ENCODE data around the gene MTCP1. TPM values are rescaled to one million over a fixed set of nuclear protein-coding genes. Genes with fewer than 3 reads are reported as not detected.

The MTCP1 gene
- total and polyA plus RNA-seq, 10 of the 15 experiments (the other 5 are each of a cell fraction or from before 2014, with no cell fraction given), result 16.6 to 74.0 (median 30.9) TPM

DNA sequence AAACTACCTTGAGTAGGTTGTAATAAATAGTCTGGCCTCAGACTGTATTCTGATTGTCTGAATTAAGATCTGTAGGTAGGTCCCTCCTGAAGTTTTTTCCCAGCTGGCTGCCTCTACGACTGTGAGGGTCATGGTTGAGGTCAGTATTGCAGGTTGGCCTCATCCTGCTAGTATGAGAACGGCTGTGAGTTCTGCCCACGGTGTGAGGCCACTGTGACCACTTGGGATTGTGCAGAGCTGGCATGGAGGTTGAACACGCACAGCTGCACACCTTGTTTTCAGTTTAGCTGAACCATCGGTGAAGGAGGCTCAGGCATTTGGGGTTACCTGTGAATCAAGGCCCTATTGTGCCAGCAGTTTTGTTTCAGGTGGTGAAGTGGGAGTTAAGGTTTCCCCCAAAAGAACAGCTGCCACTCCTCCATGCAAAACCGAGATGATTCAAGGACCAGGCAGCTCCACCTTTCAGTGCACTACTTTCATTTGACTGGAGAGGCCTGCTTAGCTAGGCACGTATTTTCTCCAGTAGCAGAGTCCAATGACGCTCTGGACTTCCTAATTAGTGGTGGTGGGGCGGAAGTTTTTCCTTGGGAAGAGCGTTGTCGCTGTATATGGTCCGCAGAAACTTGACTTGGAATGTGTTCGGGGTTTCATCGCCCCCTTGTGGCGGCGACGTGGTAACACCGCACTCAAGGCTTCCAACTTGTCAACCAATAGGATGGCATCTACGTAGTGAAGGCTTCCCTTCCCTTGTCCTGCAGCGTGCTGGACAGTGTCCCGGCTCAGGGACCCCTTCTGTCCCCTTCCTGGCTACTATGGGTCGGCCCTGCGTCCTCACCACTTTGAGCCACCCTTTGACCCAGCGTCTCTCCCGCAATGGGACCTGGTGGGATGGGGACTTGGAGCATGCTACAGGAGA lies 13.8 kb downstream of the MTCP1 start (continued):
- TF ChIP-seq, protein P1, sequence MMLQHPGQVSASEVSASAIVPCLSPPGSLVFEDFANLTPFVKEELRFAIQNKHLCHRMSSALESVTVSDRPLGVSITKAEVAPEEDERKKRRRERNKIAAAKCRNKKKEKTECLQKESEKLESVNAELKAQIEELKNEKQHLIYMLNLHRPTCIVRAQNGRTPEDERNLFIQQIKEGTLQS (IDR thresholded peaks at IDR 0.05; ENCODE audit: borderline replicate concordance, extremely low read depth, low read depth, low read length), result no peak
- TF ChIP-seq, protein P2, sequence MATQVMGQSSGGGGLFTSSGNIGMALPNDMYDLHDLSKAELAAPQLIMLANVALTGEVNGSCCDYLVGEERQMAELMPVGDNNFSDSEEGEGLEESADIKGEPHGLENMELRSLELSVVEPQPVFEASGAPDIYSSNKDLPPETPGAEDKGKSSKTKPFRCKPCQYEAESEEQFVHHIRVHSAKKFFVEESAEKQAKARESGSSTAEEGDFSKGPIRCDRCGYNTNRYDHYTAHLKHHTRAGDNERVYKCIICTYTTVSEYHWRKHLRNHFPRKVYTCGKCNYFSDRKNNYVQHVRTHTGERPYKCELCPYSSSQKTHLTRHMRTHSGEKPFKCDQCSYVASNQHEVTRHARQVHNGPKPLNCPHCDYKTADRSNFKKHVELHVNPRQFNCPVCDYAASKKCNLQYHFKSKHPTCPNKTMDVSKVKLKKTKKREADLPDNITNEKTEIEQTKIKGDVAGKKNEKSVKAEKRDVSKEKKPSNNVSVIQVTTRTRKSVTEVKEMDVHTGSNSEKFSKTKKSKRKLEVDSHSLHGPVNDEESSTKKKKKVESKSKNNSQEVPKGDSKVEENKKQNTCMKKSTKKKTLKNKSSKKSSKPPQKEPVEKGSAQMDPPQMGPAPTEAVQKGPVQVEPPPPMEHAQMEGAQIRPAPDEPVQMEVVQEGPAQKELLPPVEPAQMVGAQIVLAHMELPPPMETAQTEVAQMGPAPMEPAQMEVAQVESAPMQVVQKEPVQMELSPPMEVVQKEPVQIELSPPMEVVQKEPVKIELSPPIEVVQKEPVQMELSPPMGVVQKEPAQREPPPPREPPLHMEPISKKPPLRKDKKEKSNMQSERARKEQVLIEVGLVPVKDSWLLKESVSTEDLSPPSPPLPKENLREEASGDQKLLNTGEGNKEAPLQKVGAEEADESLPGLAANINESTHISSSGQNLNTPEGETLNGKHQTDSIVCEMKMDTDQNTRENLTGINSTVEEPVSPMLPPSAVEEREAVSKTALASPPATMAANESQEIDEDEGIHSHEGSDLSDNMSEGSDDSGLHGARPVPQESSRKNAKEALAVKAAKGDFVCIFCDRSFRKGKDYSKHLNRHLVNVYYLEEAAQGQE (IDR thresholded peaks at IDR 0.05; ENCODE audit: low read depth, low read length), result no peak
- TF ChIP-seq POLR2AphosphoS5 (IDR thresholded peaks at IDR 0.05; ENCODE audit: low read length) (0 out of 2 replicates have a peak, but pooled peaks have one; percentile 47), CREM (IDR thresholded peaks at IDR 0.05; ENCODE audit: low read depth) (0 out of 2 replicates have a peak, but pooled peaks have one; percentile 46), RAD21 (IDR thresholded peaks at IDR 0.05; ENCODE audit: insufficient read depth, low read depth, low read length) (peak; percentile 63), TAF1 (IDR thresholded peaks at IDR 0.05; ENCODE audit: borderline replicate concordance, low read depth, low read length) (no peak), NFYB (IDR thresholded peaks at IDR 0.05; ENCODE audit: insufficient read depth, low read depth, low read length) (0 out of 2 replicates have a peak, but pooled peaks have one; percentile 18), POU2F2 (IDR thresholded peaks at IDR 0.05; ENCODE audit: borderline replicate concordance, low read depth, low read length) (0 out of 3 replicates have a peak, but pooled peaks have one; percentile 15), CREB1 (IDR thresholded peaks at IDR 0.05; ENCODE audit: low read depth) (peak; percentile 62; the same call in 1 of the 2 replicates)

Data from GM12878 (cell line).